ENCODE results near the gene ZFP82.

DNA sequence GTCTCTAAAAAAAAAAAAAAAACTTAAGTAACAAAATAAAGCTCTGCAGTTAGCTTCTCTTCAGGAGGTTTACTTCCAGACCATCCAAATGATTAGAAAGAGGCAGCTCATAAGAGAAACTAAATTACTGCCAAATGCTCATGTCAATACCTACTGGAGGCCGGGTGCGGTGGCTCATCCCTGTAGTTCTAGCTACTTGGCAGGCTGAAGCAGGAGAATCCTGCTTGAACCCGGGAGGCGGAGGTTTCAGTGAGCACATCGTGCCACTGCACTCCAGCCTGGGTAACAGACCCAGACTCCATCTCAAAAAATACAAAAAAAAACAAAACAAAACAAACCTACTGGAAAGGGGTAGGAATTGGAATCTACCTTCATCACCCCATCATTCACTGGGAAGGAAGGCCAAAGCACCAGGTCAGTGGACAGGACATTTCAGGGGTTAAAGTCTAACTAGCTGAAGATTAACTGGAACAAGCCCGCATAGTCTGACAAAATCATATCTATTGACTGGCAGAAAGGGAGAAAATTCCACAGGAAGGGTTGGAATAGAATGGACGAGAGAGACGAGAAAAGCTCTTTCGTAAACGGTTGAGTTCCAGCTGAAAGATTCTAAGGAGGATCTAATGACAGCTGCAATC lies 40.8 kb downstream of the ZFP82 start:
- no peak for TF ChIP-seq EP300 (IDR thresholded peaks at IDR 0.05)
- TF ChIP-seq, protein P1, sequence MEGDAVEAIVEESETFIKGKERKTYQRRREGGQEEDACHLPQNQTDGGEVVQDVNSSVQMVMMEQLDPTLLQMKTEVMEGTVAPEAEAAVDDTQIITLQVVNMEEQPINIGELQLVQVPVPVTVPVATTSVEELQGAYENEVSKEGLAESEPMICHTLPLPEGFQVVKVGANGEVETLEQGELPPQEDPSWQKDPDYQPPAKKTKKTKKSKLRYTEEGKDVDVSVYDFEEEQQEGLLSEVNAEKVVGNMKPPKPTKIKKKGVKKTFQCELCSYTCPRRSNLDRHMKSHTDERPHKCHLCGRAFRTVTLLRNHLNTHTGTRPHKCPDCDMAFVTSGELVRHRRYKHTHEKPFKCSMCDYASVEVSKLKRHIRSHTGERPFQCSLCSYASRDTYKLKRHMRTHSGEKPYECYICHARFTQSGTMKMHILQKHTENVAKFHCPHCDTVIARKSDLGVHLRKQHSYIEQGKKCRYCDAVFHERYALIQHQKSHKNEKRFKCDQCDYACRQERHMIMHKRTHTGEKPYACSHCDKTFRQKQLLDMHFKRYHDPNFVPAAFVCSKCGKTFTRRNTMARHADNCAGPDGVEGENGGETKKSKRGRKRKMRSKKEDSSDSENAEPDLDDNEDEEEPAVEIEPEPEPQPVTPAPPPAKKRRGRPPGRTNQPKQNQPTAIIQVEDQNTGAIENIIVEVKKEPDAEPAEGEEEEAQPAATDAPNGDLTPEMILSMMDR (IDR thresholded peaks at IDR 0.05): no peak
- no peak for TF ChIP-seq POLR2A (IDR thresholded peaks at IDR 0.05)

Measured in sigmoid colon (tissue), 4 donors.